ENCODE measurements around the gene RIPK1. TPM values are rescaled to one million over a fixed set of nuclear protein-coding genes. Genes with fewer than 3 reads are reported as not detected.

The RIPK1 gene
- total RNA-seq, 1 donor from 2014 or later, result 6.2 TPM

DNA sequence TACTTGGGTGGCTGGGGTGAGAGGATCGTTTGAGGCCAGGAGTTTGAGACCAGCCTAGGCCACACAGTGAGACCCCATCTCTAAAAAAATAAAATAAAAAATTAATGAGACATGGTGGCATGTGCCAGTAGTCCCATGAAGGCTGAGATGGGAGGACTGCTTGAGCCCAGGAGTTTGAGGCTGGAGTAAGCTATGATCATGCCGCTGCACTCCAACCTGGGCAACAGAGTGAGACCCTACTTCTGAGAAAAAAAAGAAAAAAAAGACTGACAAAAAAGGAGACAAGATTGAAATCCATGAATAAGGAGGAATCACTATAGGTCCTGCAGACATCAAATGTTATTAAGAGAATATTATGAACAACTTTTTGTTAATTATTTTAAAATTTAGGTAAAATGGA is 26.5 kb downstream of the RIPK1 start:
- intact Hi-C loops (cut with micrococcal nuclease), result no loop called here
- H3K4me1 ChIP-seq, result no peaks in the 10 kb centered on the region
- DNase-seq, result no peak
- H3K27ac ChIP-seq (replicated peaks), result no peak overlapping the region
- H3K36me3 ChIP-seq, result peaks cover 66% of the 10 kb centered on the region
- no peaks in the 10 kb centered on the region for H3K9me3 ChIP-seq (replicated peaks)
- TF ChIP-seq CTCF (IDR thresholded peaks at IDR 0.05; ENCODE audit: borderline replicate concordance), result no peak
- no peak overlapping the region for H3K4me3 ChIP-seq
- no peaks in the 10 kb centered on the region for H3K27me3 ChIP-seq (ENCODE audit: low read depth)

DNA sequence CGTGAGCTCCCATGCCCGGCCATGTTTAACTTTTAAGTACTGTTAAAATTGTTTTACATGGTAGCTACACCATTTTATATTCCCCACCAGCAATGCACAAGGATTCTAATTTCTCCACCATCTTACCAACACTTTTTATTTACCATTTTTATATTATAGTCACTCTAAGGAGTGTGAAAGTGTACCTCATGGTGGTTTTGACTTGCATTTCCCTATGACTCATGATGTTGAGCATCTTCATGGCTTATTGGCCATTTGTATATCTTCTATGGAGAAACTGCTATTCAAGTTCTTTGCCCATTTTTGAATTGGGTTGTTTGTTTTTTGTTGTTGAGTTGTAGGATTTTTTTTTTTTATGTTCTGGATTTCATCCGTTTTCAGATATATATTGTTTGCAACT is 34.6 kb downstream of the RIPK1 start:
- no peaks in the 10 kb centered on the region for H3K4me1 ChIP-seq
- no peak overlapping the region for H3K4me3 ChIP-seq
- no peaks in the 10 kb centered on the region for H3K9me3 ChIP-seq (replicated peaks)
- H3K27ac ChIP-seq (replicated peaks), result no peak overlapping the region
- intact Hi-C loops (cut with micrococcal nuclease), result no loop called here
- TF ChIP-seq CTCF (IDR thresholded peaks at IDR 0.05; ENCODE audit: borderline replicate concordance), result no peak
- no peaks in the 10 kb centered on the region for H3K27me3 ChIP-seq (ENCODE audit: low read depth)
- no peak for DNase-seq
- H3K36me3 ChIP-seq, result peaks cover 97% of the 10 kb centered on the region

- no peaks in the 10 kb centered on the region for H3K9me3 ChIP-seq (replicated peaks)
- H3K27me3 ChIP-seq (ENCODE audit: low read depth), result no peaks in the 10 kb centered on the region
- H3K27ac ChIP-seq (replicated peaks), result no peak overlapping the region
- no peak for TF ChIP-seq CTCF (IDR thresholded peaks at IDR 0.05; ENCODE audit: borderline replicate concordance)
- intact Hi-C loops (cut with micrococcal nuclease), result no loop called here
- no peak for DNase-seq
- no peaks in the 10 kb centered on the region for H3K4me1 ChIP-seq
- peaks cover 98% of the 10 kb centered on the region for H3K36me3 ChIP-seq
- no peak overlapping the region for H3K4me3 ChIP-seq
These were observed 40.6 kb downstream of the RIPK1 start for GRCh38 chr6:3108746-3109414.

DNA sequence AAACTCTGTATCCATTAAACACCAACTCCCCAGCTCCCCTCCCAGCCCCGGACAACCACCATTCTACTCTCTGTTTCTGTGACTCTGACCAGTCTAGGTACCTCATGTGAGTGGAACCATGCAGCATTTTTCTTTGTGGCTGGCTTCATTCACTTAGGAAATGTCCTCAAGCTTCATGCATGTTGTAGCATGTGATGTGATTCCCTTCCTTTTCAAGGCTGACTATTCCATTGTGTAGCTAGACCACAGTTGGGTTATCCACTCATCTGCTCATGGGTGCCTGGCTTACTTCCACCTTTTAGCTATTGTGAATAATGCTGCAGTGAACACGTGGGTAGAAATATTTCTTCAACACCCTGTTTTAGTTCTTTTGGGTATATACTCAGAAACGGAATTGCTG is 41.5 kb downstream of the RIPK1 start:
- no peak overlapping the region for H3K27ac ChIP-seq (replicated peaks)
- H3K36me3 ChIP-seq, result peaks cover 98% of the 10 kb centered on the region
- no peaks in the 10 kb centered on the region for H3K9me3 ChIP-seq (replicated peaks)
- no peak for DNase-seq
- no peak overlapping the region for H3K4me3 ChIP-seq
- H3K27me3 ChIP-seq (ENCODE audit: low read depth), result no peaks in the 10 kb centered on the region
- intact Hi-C loops (cut with micrococcal nuclease), result no loop called here
- H3K4me1 ChIP-seq, result no peaks in the 10 kb centered on the region
- TF ChIP-seq CTCF (IDR thresholded peaks at IDR 0.05; ENCODE audit: borderline replicate concordance), result no peak

DNA sequence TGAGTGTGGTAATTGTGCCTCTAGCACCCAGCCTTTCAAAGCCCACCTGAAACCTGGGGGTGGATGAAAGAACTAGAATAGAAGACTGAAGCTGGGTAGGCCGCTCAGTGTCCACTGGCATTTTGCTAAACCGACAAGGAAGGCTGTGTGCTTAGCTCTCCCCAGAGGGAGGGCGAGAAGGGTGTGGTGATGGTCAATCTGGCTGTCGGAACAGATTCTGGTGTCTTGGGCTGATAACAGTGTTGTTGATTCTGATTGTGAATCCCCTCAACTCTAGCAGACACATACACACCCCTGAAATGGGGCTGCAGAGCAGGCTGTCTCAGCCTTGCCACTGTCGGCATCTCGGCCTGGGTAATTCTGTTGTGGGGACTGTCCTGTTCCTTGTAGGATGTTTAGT is 46.1 kb downstream of the RIPK1 start:
- Histone ChIP-seq H3K27ac (replicated peaks) (no peak overlapping the region), H3K36me3 (peaks cover 62% of the 10 kb centered on the region), H3K9me3 (replicated peaks) (no peaks in the 10 kb centered on the region), H3K4me1 (peaks cover 18% of the 10 kb centered on the region), H3K4me3 (no peak overlapping the region), H3K27me3 (ENCODE audit: low read depth) (no peaks in the 10 kb centered on the region)
- TF ChIP-seq CTCF (IDR thresholded peaks at IDR 0.05; ENCODE audit: borderline replicate concordance), result no peak
- intact Hi-C loops (cut with micrococcal nuclease), result no loop called here
- no peak for DNase-seq

All from left ventricle myocardium inferior (tissue), 1 donor.